SK-N-MC (cell line): Measurements from ENCODE around the gene RANBP9.

Experiments
- EZH2 ChIP-seq: fragments of 200-600 bp; sonication (generic); IDR thresholded peaks from one replicate; pipeline ENCODE4 v1.6.1; 2017; ENCODE audit warnings: antibody characterized with exemption
- FOXP2 ChIP-seq: optimal IDR thresholded peaks from 2 replicates; pipeline ENCODE3; 2011; ENCODE audit warnings: mild to moderate bottlenecking, moderate library complexity; ENCODE audit not compliant: insufficient read depth; ENCODE audit errors: extremely low read length, control extremely low read depth
- POLR2AphosphoS5 ChIP-seq: IDR thresholded peaks from 2 replicates; pipeline ENCODE4 v1.6.1; 2012; ENCODE audit warnings: mild to moderate bottlenecking, low read depth, low read length, borderline replicate concordance

GRCh38 chr6:13633343-13633742, 78.3 kb downstream of the RANBP9 start:
- TF ChIP-seq EZH2 (no peak), POLR2AphosphoS5 (no peak), FOXP2 (no peak)
